NCI-H187 treated with DMSO at 0.1 percent for 48 hours (cell line): Measurements from ENCODE around the gene HADHB.
"Not testable (repeated sequence)": the region's sequence is repeated elsewhere in the genome, so short reads cannot be mapped to it uniquely, and the experiment has no call there.

Source experiments
- DNase-seq: peaks from one replicate; lab custom pipeline; 2025; lab: John Stamatoyannopoulos, UW

Gene HADHB

DNA sequence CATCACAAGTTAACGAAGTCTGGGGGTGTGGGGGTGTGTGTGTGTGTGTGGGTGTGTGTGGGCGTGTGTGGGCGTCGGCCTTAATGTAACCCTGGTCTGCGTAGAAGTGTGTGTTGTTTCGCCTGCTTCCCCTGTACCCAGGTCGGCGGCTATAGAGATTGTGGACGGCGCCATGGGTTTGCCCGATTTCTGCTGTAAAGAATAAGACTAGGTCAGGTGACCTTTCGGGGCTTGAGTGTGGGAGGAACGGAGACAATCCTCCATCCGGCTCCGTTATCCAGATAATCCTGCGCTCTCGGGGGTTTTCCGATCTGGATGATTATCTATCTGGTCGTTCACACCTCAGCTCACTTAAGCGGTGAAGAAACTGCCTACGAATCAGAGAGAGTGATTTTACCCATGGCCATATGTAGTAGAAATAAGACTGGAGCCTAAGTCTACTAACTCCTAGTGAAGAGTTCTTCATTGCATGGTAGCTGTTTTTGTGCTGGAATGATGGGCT lies 543 bp downstream of the HADHB start:
- no peak for DNase-seq

DNA sequence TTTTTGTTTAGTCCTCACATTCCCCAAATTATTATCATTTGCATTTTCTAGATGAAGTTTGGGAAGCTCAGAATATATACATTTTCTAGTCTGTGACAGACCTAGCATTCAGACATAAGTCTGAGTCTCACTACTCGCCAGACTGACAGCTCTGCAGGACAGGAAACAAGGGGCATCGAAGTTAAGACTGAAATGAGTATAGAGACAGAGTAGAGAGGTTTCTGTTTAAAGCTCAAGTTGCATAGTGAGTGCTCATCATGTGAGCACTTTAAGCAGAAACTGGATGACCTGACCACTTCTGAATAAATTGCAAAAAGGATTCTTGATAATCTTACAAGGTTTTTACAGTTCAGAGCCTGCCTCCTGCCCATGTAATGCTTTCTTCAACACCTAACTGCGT lies 1.1 kb downstream of the HADHB start:
- no peak for DNase-seq

DNA sequence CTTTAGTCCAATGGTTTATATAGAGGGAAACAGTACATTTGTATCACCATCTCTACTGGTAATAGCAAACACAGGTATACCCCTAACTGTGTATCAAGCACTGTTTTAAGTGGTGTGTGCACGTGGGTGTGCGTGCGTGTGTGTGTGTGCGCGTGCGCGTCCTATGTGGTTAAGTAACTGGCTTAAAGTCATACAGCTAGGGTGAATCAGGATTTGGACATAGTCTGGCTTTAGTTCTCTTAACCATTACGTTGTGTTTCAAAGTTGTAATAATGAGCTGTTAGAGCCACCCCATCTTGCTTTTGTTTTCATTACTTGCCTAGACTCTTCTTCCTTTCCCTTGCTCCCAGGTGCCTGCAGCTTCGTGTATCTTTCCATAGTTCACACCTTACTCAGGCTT lies 2.1 kb downstream of the HADHB start:
- no peak for DNase-seq

GRCh38 chr2:26249625-26250024 lies 4.9 kb downstream of the HADHB start:
- DNase-seq: no peak

GRCh38 chr2:26251893-26252292 lies 7.2 kb downstream of the HADHB start:
- DNase-seq: no peak

DNA sequence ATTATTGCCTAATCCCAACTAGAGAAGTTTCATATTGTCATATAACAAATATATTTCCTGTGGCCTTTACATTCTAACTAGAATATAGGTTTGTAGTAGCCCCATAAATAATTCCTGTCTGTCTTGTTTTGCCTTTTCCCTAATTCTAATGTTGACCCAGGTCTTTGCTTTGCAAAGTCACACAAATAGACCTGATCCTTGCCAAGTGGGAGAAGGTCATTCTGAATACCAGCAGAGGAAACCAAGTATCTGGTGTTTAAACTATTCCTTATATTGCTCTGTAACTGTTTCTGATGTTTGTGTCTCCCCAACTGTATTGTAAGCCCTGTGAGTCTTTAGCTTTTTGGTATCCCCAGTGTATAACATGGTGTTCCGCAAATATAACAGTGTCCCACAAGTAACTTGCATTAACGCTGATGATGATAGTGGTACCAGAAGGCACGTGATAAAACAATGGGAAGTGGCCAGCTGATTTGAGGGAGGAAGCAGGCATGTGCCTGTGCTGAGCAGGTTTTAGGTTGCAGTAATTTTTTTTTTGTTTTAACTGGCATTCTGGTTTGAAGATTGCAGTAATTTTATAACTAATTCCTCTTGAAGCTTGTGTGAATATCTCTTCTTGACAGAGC lies 11.1 kb downstream of the HADHB start:
- no peak for DNase-seq

DNA sequence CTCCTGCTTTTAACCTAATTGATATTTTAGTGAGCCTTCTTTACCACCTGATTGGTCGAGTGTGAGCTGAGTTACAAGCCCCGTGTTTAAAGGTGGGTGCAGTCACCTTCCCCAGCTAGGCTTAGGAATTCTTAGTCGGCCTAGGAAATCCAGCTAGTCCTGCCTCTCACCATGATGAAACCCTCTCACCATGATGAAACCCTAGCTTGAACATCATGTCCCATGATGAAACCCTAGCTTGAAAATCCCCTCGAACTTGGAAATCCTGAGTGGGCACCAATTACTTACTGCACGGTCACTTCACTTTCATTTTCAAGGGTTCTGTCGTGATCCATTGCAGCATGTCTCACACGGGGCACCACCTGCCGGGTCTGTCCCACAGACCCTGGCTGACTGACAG lies 14.1 kb downstream of the HADHB start:
- not testable (repeated sequence) for DNase-seq

GRCh38 chr2:26268213-26268612 lies 23.5 kb downstream of the HADHB start:
- DNase-seq: no peak

DNA sequence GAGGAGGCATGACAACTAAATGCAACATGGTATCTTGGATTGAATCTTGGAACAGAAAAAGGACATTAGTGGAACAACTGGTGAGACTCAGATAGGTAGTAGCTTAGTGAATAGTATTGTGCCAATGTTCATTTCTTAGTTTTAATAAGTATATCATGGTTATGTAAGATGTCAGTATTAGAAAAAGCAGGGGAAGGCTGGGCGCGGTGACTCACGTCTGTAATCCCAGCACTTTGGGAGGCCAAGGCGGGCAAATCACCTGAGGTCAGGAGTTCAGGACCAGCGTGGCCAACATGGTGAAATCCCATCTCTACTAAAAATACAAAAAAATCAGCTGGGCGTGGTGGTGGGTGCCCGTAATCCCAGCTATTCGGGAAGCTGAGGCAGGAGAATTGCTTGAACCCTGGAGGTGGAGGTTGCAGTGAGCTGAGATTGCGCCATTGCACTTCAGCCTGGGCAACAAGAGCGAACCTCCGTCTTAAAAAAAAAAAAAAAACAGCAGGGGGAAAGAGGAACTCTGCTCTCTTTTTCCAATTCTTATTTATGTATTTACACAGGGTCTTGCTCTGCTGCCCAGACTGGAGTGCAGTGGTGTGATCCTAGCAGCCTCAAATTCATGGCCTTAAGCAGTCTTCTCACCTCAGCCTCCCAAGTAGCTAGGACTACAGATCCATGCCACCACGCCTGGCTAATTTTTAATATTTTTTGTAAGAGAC lies 24.1 kb downstream of the HADHB start:
- DNase-seq: not testable (repeated sequence)

DNA sequence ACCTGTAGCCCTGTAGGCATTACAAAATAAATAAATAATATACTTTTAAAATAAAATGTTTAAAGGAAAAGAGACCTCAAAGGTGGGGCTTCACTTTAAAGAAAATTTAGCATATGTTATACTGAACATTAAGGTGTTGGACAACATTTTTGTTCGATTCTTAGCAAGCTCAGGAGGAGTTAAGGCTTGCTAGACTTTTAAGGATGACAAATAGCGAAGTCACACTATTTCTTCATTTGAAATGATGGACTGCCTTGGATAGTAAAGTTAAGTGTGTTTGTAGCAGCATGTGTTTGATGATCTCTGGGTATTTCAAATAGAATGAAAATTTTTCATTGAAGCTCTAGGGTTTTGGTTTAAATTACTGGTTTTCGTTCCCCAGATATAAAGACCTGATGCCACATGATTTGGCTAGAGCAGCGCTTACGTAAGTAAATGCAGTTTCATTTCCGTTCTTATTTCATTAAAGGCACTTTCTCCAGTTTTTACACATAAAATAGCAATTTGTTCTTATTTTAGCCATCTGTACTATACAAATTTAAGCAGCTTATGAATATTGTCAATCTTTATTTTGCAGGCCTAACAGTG lies 24.9 kb downstream of the HADHB start:
- no peak for DNase-seq

- DNase-seq: no peak
Measured at GRCh38 chr2:26270373-26270772, 25.6 kb downstream of the HADHB start.

GRCh38 chr2:26273501-26273900 lies 28.8 kb downstream of the HADHB start:
- no peak for DNase-seq

- DNase-seq: no peak
Measured at GRCh38 chr2:26274058-26274613, 29.4 kb downstream of the HADHB start.

DNA sequence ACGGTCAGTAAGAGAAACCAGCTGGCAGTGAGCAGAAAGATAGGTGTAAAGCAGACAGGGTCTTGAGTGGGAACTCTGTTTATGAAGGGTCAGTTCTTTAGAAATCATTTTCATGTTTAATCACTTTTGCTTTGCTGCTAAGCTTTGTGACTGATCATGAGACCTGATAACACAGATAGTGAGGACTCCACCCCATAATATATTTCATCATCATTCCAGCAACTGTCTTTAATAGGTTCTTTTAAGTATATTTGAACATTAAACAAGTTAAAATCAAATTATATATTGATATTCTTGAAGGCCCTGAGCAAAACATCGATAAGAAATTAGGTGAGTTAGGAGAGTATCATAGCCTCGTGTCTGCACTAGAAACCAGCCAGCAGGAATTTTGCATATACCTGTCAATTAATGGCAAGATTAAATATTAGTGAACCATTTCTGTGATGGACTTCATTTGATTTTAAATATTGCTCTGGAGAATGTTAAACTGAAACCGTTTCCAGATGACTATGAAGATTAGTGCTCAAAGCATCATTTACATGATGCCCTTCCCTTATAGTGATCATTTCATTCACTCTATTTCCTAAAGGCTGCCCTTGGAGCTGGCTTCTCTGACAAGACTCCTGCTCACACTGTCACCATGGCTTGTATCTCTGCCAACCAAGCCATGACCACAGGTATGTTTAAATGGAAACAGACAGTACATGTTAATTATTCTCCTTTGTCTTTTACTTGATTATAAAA lies 31.9 kb downstream of the HADHB start:
- no peak for DNase-seq

GRCh38 chr2:26279886-26280285 lies 35.1 kb downstream of the HADHB start:
- DNase-seq: no peak

DNA sequence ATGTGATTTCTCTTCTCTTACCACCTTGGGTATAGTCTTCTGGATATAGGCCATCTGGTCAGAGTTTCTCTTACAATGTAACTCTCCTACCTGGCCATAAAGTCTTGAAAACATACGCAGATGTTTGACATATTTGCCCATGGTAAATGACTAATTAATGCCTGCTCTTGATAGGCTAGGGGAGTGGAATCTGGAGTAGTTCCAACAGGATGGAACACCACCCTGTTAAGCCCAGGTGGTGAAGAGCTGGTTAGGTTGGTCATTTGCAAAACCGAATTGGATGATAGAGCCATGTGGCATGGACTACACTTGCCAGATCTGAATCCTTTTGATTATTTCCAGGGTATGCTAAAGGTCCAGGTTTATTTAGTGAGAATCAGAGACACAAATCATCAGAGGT lies 36.5 kb downstream of the HADHB start:
- no peak for DNase-seq

GRCh38 chr2:26283606-26284005 lies 38.9 kb downstream of the HADHB start:
- DNase-seq: no peak

DNA sequence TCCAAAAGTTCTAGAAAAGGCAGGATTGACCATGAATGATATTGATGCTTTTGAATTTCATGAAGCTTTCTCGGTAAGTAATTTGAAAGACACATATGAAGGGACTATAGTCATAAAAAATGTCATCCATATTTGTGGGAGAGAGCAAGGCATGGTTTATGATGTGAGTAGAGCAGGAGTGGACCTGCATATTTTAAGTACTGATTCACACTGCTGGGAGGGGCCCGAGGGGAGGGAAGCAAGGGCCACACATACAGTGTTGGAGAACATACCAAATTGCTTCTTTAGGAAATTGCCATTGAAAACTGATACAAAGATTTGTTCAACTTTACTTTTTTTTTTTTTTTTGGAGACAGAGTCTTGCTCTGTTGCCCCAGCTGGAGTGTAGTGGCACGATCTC lies 39.4 kb downstream of the HADHB start:
- DNase-seq: no peak

- DNase-seq: no peak
Measured at GRCh38 chr2:26285931-26286330, 41.2 kb downstream of the HADHB start.

DNA sequence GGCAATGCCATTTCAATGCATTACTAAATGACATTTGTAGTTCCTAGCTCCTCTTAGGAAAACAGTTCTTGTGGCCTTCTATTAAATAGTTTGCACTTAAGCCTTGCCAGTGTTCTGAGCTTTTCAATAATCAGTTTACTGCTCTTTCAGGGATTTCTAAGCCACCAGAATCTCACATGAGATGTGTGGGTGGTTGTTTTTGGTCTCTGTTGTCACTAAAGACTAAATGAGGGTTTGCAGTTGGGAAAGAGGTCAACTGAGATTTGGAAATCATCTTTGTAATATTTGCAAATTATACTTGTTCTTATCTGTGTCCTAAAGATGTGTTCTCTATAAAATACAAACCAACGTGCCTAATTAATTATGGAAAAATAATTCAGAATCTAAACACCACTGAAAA lies 45.3 kb downstream of the HADHB start:
- no peak for DNase-seq

DNA sequence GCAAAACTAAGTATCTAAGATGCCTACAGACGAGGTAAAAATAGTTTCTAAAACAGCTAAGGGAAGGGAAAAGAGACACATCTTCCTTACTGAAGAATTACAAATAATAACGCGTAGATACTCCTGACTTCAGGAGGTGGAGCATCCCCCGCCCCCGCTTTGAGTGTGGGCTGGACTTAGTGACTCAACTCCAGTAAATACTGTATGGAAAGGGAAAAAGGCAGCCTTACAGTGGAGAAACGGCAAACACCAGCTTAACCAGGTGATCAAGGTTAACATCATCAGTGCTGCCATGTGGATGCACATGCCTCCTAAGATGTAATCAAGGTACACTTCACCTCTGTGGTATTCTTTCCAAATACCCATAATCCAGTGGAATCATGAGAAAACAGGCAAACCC lies 47.9 kb downstream of the HADHB start:
- no peak for DNase-seq

DNA sequence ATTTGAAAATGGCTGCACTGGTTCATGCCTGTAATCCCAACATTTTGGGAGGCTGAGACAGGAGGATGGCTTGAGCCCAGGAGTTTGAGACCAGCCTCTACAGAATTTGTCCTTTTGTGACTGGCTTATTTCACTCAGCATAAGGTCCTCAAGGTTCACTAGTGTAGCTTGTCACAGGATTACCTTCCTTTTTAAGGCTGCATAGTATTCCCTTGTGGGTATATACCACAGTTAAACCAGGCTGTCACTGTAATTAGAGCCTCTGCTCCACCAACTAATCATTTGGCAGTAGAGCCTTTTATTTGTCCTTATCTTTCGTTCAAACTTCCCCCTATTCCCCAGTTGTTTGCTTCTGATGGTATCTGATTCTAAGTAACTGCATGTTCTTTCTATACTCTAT lies 50.8 kb downstream of the HADHB start:
- no peak for DNase-seq
